Neural progenitor cell (in vitro differentiated cells): Measurements from ENCODE around the gene DEUP1. TPM values are rescaled to one million over a fixed set of nuclear protein-coding genes. Genes with fewer than 3 reads are reported as not detected.
"Not testable (repeated sequence)": the region's sequence is repeated elsewhere in the genome, so short reads cannot be mapped to it uniquely, and the experiment has no call there.

ENCODE experiments used
- DNase-seq: peaks from one replicate; pipeline ENCODE4 v3.0.0-alpha.2; 2016; ENCODE audit warnings: low spot score
- H2AFZ ChIP-seq: fragments of 200-600 bp; sonication (generic); replicated peaks from 2 replicates; pipeline ENCODE4 v1.6.1; 2016; ENCODE audit warnings: antibody characterized with exemption
- H3F3A ChIP-seq: fragments of 200-600 bp; sonication (generic); 2 replicates; pipeline ENCODE4 v1.6.1; 2016; ENCODE audit warnings: antibody characterized with exemption, low read depth
- H3K27ac ChIP-seq: fragments of 200-600 bp; sonication (generic); 2 replicates; pipeline ENCODE4 v1.5.1; 2016; ENCODE audit warnings: mild to moderate bottlenecking
- H3K27me3 ChIP-seq: fragments of 200-600 bp; sonication (generic); 2 replicates; pipeline ENCODE4 v1.6.1; 2016; ENCODE audit warnings: mild to moderate bottlenecking, moderate library complexity
- H3K36me3 ChIP-seq: fragments of 200-600 bp; sonication (generic); 2 replicates; pipeline ENCODE4 v1.5.1; 2016
- H3K4me1 ChIP-seq: fragments of 200-600 bp; sonication (generic); 2 replicates; pipeline ENCODE4 v1.6.1; 2016; ENCODE audit warnings: mixed run types
- H3K4me2 ChIP-seq: fragments of 200-600 bp; sonication (generic); 2 replicates; pipeline ENCODE4 v1.6.1; 2016
- H3K4me3 ChIP-seq: fragments of 200-600 bp; sonication (generic); 2 replicates; pipeline ENCODE4 v1.5.1; 2016
- H3K79me2 ChIP-seq: fragments of 200-600 bp; sonication (generic); 2 replicates; pipeline ENCODE4 v1.6.1; 2016; ENCODE audit warnings: low read depth
- H3K9ac ChIP-seq: fragments of 200-600 bp; sonication (generic); 2 replicates; pipeline ENCODE4 v1.6.1; 2016
- H3K9me3 ChIP-seq: fragments of 200-600 bp; sonication (generic); 2 replicates; pipeline ENCODE4 v1.5.1; 2016; ENCODE audit warnings: low read depth
- H4K20me1 ChIP-seq: fragments of 200-600 bp; sonication (generic); 2 replicates; pipeline ENCODE4 v1.6.1; 2016; ENCODE audit warnings: low read depth
- H3K27ac Mint-ChIP-seq: 3 replicates; pipeline ENCODE4 v1.8.0; 2021; ENCODE audit warnings: mixed read lengths
- H3K27me3 Mint-ChIP-seq: 2 replicates; pipeline ENCODE4 v1.8.0; 2022; ENCODE audit warnings: low read depth, mild to moderate bottlenecking, inconsistent platforms, moderate library complexity, mixed read lengths; ENCODE audit not compliant: insufficient read depth
- H3K36me3 Mint-ChIP-seq: 3 replicates; pipeline ENCODE4 v1.8.0; 2021; ENCODE audit warnings: mixed read lengths
- H3K4me1 Mint-ChIP-seq: 3 replicates; pipeline ENCODE4 v1.8.0; 2021; ENCODE audit warnings: mixed read lengths
- H3K4me3 Mint-ChIP-seq: 3 replicates; pipeline ENCODE4 v1.8.0; 2021; ENCODE audit warnings: mild to moderate bottlenecking, moderate library complexity, mixed read lengths
- H3K9me3 Mint-ChIP-seq: 3 replicates; pipeline ENCODE4 v1.8.0; 2020; ENCODE audit warnings: mixed read lengths
- EZH2 ChIP-seq: fragments of 200-600 bp; sonication (generic); IDR thresholded peaks from 2 replicates; pipeline ENCODE4 v1.6.1; 2017; ENCODE audit warnings: antibody characterized with exemption, mild to moderate bottlenecking, moderate library complexity
- EZH2phosphoT487 ChIP-seq: fragments of 200-600 bp; sonication (generic); IDR thresholded peaks from 2 replicates; pipeline ENCODE4 v1.6.1; 2017; ENCODE audit warnings: antibody characterized with exemption
- total RNA-seq: library from RNA; depleted of rRNA; stranded (reverse); fragments of >200 nt; gene quantifications from 2 replicates; pipeline ENCODE4 v1.2.3, GENCODE V29; 2015; ENCODE audit warnings: low replicate concordance
- TF ChIP-seq, protein P1 (sequence below): fragments of 200-600 bp; sonication (generic); IDR thresholded peaks from 2 replicates; pipeline ENCODE4 v1.5.1; 2017; ENCODE audit warnings: antibody characterized with exemption, mild to moderate bottlenecking

The DEUP1 gene
- total RNA-seq, 1 donor from 2014 or later, result not detected

DNA sequence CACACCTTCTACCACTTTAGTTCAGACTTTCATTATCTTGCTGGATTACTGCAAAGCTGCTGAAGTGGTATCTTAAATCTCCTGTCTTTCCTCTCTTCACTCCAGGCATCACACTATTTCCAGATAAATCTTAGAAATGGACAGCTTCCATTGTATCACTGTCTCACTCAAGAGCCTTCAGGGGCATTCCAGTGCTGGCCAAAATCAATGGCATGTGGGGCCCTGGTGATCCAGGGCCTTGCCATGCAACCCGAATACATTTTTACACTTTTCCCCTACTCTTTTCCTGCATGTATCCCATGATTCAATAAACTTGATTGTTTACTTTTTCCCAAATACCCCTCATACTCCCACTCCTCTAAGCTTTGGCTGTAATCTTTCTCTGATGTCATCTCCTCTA, 39.4 kb upstream of the DEUP1 start:
- H3K27me3 Mint-ChIP-seq, result no peaks in the 10 kb centered on the region
- no peak for DNase-seq
- Histone ChIP-seq H3K9ac (no peak overlapping the region), H3K27ac (no peak overlapping the region), H2AFZ (no peak overlapping the region), H3K4me2 (no peak overlapping the region), H4K20me1 (no peaks in the 10 kb centered on the region), H3K9me3 (no peaks in the 10 kb centered on the region), H3K36me3 (no peaks in the 10 kb centered on the region), H3K79me2 (no peaks in the 10 kb centered on the region), H3K4me3 (no peak overlapping the region), H3F3A (no peaks in the 10 kb centered on the region), H3K27me3 (no peaks in the 10 kb centered on the region), H3K4me1 (peaks cover 2% of the 10 kb centered on the region)
- TF ChIP-seq, protein P1, sequence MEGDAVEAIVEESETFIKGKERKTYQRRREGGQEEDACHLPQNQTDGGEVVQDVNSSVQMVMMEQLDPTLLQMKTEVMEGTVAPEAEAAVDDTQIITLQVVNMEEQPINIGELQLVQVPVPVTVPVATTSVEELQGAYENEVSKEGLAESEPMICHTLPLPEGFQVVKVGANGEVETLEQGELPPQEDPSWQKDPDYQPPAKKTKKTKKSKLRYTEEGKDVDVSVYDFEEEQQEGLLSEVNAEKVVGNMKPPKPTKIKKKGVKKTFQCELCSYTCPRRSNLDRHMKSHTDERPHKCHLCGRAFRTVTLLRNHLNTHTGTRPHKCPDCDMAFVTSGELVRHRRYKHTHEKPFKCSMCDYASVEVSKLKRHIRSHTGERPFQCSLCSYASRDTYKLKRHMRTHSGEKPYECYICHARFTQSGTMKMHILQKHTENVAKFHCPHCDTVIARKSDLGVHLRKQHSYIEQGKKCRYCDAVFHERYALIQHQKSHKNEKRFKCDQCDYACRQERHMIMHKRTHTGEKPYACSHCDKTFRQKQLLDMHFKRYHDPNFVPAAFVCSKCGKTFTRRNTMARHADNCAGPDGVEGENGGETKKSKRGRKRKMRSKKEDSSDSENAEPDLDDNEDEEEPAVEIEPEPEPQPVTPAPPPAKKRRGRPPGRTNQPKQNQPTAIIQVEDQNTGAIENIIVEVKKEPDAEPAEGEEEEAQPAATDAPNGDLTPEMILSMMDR, result no peak
- TF ChIP-seq EZH2phosphoT487 (no peak), EZH2 (no peak)
- H3K27ac Mint-ChIP-seq, result no peak overlapping the region
- no peaks in the 10 kb centered on the region for H3K9me3 Mint-ChIP-seq
- no peak overlapping the region for H3K4me3 Mint-ChIP-seq
- peaks cover 14% of the 10 kb centered on the region for H3K4me1 Mint-ChIP-seq
- no peaks in the 10 kb centered on the region for H3K36me3 Mint-ChIP-seq

DNA sequence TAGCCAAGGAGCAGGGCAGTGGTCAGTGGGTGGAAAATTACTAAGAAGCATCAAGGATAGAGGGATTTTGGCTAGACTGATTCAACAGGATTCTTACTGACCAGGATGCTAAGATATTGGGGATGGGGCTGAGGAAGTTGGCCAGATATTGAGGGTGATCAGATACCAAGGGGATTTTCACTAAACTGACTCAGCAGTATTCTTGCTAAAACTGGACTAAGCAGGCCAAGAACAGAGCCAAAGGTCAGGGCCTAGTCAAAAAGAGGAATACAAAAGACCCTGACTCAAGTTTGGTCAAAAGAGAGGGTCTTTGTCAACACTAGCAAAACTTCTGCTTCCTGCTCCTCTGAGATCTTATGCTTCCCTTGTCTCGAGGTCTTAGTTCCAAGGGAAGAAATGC, 38.6 kb upstream of the DEUP1 start:
- H3K27me3 Mint-ChIP-seq, result no peaks in the 10 kb centered on the region
- Histone ChIP-seq H3K79me2 (no peaks in the 10 kb centered on the region), H3K9ac (no peak overlapping the region), H4K20me1 (no peaks in the 10 kb centered on the region), H3K4me3 (no peak overlapping the region), H3K4me2 (no peak overlapping the region), H3K36me3 (no peaks in the 10 kb centered on the region), H3K27me3 (no peaks in the 10 kb centered on the region), H3K9me3 (no peaks in the 10 kb centered on the region), H2AFZ (no peak overlapping the region), H3K27ac (no peak overlapping the region), H3F3A (no peaks in the 10 kb centered on the region), H3K4me1 (peaks cover 2% of the 10 kb centered on the region)
- no peak overlapping the region for H3K4me3 Mint-ChIP-seq
- TF ChIP-seq EZH2phosphoT487 (no peak), EZH2 (no peak)
- TF ChIP-seq, protein P1, result no peak
- H3K4me1 Mint-ChIP-seq, result peaks cover 14% of the 10 kb centered on the region
- no peak for DNase-seq
- no peaks in the 10 kb centered on the region for H3K9me3 Mint-ChIP-seq
- peak overlapping the region; percentile 35 for H3K27ac Mint-ChIP-seq
- H3K36me3 Mint-ChIP-seq, result no peaks in the 10 kb centered on the region

DNA sequence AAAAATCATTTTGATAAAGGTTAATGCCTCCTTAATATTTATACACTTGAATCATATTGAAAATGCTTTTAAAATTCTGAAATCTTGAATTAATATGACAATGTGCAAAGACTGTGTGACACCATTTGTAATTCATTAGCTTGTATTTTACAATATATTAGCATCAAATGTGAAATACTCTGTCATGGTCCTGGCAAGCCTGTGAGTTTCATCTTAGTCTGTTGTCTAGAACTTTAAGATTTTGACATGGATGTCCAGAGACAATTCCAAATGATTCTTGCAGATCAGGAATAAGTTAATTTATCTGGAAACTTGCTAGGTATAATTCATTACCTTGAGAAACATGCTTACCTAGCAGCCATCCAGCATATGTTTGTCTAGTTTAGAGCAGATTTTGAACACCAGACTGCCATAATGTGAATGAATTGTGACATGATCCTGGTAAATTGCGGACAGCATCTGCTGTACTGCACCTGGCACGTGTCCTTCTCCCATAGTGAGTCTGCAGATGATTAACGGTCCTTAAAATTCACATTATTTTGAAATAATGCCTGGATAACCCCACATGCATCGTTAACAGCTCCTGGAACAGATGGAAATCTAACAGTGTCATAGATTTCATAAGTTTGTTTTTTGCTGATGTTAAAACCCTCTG, 34.5 kb upstream of the DEUP1 start:
- peaks cover 15% of the 10 kb centered on the region for H3K4me1 Mint-ChIP-seq
- DNase-seq, result no peak
- no peak overlapping the region for H3K4me3 Mint-ChIP-seq
- no peaks in the 10 kb centered on the region for H3K9me3 Mint-ChIP-seq
- Histone ChIP-seq H3K36me3 (no peaks in the 10 kb centered on the region), H3K27ac (no peak overlapping the region), H3F3A (no peaks in the 10 kb centered on the region), H2AFZ (no peak overlapping the region), H4K20me1 (no peaks in the 10 kb centered on the region), H3K4me2 (no peak overlapping the region), H3K79me2 (no peaks in the 10 kb centered on the region), H3K4me1 (peaks cover 2% of the 10 kb centered on the region), H3K4me3 (no peak overlapping the region), H3K27me3 (no peaks in the 10 kb centered on the region), H3K9me3 (no peaks in the 10 kb centered on the region), H3K9ac (no peak overlapping the region)
- H3K27me3 Mint-ChIP-seq, result peaks cover 2% of the 10 kb centered on the region
- H3K27ac Mint-ChIP-seq, result no peak overlapping the region
- no peak for TF ChIP-seq EZH2phosphoT487
- H3K36me3 Mint-ChIP-seq, result no peaks in the 10 kb centered on the region

DNA sequence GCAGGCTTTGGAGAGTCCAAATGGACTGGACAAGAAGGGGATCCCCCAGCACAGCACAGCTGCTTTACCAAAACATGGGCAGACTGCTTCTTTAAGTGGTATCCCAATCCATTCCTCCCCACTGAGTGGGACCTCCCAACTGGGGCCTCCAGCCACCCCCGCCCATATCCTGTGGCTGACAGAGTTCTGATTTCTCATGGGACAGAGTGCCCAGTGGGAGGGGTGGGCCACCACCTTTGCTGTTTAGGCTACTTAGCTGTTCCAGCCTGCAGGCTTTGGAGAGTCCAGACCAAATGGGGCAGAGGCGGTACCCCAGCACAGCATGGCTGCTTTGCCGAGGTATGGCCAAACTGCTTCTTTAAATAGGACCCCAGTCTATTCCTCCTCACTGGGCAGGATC, 26.9 kb upstream of the DEUP1 start:
- Mint-ChIP-seq H3K4me3 (no peak overlapping the region), H3K36me3 (no peaks in the 10 kb centered on the region), H3K27ac (no peak overlapping the region), H3K9me3 (peaks cover 8% of the 10 kb centered on the region), H3K27me3 (peaks cover 2% of the 10 kb centered on the region), H3K4me1 (no peaks in the 10 kb centered on the region)
- no peaks in the 10 kb centered on the region for H3K27me3 ChIP-seq
- no peaks in the 10 kb centered on the region for H3K4me1 ChIP-seq
- H3K4me3 ChIP-seq, result no peak overlapping the region
- no peak overlapping the region for H3K4me2 ChIP-seq
- no peak for DNase-seq
- TF ChIP-seq EZH2phosphoT487 (no peak), EZH2 (no peak)
- TF ChIP-seq, protein P1, result no peak
- H3K9me3 ChIP-seq, result peaks cover 11% of the 10 kb centered on the region
- H4K20me1 ChIP-seq, result no peaks in the 10 kb centered on the region
- no peak overlapping the region for H3K27ac ChIP-seq
- no peaks in the 10 kb centered on the region for H3F3A ChIP-seq
- H3K36me3 ChIP-seq, result no peaks in the 10 kb centered on the region
- no peak overlapping the region for H2AFZ ChIP-seq
- no peaks in the 10 kb centered on the region for H3K79me2 ChIP-seq
- no peak overlapping the region for H3K9ac ChIP-seq

DNA sequence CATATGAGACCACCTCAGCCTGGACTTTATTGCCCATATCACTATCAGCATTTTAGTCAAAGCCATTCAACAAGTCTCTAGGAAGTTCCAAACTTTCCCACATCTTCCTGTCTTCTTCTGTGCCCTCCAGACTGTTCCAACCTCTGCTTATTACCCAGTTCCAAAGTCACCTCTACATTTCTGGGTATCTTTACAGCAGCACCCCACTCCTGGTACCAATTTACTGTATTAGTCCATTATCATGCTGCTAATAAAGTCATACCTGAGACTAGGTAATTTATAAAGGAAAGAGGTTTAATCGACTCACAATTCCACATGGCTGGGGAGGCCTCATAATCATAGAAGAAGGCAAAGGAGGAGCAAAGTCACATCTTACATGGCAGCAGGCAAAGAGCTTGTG, 16.1 kb upstream of the DEUP1 start:
- not testable (repeated sequence) for H3K36me3 Mint-ChIP-seq, H3K27me3 Mint-ChIP-seq, H3K27me3 ChIP-seq, H2AFZ ChIP-seq, H3K36me3 ChIP-seq, H3K4me1 ChIP-seq, DNase-seq, H3K4me3 Mint-ChIP-seq, H3K79me2 ChIP-seq, H3F3A ChIP-seq, H3K27ac ChIP-seq, H3K4me1 Mint-ChIP-seq, H3K4me3 ChIP-seq, H3K9ac ChIP-seq, H3K27ac Mint-ChIP-seq, H4K20me1 ChIP-seq, H3K4me2 ChIP-seq, H3K9me3 ChIP-seq
- peaks cover 42% of the 10 kb centered on the region for H3K9me3 Mint-ChIP-seq
